ENCODE data around the gene STARD3NL.

DNA sequence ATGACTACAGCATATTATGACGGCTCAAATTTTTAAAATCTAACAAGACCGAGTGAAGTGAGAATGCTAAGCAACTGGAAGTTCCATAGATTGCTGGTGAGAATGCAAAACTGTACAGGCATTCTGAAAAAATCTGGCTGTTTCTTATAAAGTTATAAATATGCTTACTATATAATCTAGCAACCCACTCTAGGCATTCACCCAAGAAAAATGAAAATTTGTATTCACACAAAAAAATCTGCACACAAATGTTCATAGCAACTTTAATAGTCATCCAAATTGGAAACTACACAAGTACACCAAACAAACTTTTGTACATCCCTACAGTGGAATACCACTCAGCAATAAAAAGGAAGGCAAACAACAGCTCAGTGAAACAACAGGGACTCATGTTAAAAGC is 39.9 kb upstream of the STARD3NL start:
- TF ChIP-seq, protein P1, sequence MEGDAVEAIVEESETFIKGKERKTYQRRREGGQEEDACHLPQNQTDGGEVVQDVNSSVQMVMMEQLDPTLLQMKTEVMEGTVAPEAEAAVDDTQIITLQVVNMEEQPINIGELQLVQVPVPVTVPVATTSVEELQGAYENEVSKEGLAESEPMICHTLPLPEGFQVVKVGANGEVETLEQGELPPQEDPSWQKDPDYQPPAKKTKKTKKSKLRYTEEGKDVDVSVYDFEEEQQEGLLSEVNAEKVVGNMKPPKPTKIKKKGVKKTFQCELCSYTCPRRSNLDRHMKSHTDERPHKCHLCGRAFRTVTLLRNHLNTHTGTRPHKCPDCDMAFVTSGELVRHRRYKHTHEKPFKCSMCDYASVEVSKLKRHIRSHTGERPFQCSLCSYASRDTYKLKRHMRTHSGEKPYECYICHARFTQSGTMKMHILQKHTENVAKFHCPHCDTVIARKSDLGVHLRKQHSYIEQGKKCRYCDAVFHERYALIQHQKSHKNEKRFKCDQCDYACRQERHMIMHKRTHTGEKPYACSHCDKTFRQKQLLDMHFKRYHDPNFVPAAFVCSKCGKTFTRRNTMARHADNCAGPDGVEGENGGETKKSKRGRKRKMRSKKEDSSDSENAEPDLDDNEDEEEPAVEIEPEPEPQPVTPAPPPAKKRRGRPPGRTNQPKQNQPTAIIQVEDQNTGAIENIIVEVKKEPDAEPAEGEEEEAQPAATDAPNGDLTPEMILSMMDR (IDR thresholded peaks at IDR 0.05) = no peak
- no peak for TF ChIP-seq EP300 (IDR thresholded peaks at IDR 0.05)
